ENCODE measurements around the gene KLHL11.

The KLHL11 gene

DNA sequence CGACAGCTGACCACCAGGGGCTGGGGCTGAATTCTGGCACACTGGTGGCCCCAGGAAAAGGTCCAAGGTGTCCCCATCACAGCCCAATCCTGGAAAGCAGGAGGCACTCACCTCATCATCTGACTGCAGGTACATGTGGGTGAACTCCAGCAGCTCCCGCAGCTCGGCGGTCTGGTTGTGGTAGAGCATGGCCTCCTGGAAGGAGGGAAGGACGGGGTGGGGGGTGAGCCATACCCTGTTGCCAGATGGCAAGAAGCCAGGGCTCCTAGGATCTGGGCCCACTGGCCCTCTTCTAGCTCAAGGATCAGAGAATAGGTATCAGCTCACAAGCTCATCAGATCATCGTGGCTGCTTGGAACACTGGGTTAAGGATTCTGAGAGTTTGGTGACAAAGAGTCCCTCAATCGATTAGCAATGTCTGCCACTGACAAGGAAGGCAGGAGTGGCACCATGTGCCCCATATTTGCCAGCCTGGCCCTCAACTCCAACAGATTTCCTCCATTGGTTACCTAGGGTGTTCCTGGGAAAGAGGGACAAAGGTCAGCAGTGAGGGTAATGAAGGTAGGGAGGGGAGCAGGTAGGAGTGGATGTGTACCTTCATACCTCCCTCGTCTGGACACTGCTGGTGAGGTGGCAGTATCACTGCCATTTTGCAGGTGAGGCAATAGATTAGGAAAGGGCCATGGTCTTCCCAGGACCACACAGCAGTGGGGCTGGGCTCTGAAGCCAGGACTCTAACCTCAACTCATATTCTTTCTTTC, 58.4 kb downstream of the KLHL11 start:
- no peak for DNase-seq
